DND-41 (cell line): ENCODE data around the gene PSAP.

Source experiments
- ATAC-seq: fragments of 200-7000 bp; cut with Tn5 transposase; 3 replicates; pipeline ENCODE4 v1.9.1; 2021; ENCODE audit warnings: low read depth; ENCODE audit not compliant: insufficient read depth
- DNase-seq: peaks from one replicate; pipeline ENCODE4 v3.0.0-alpha.2; 2020
- H2AFZ ChIP-seq: 2 replicates; pipeline ENCODE4 v1.6.0; 2012; ENCODE audit warnings: low read depth, low read length
- H3K27ac ChIP-seq: 2 replicates; pipeline ENCODE4 v1.5.1; 2012; ENCODE audit warnings: low read length, inconsistent platforms
- H3K27me3 ChIP-seq: fragments of 200-600 bp; sonication (generic); 2 replicates; pipeline ENCODE4 v1.6.0; 2012; ENCODE audit warnings: low read length, mild to moderate bottlenecking, inconsistent platforms; ENCODE audit not compliant: insufficient read depth, poor library complexity
- H3K36me3 ChIP-seq: 2 replicates; pipeline ENCODE4 v1.5.1; 2012; ENCODE audit warnings: low read length, inconsistent platforms; ENCODE audit not compliant: insufficient read depth
- H3K4me1 ChIP-seq: 2 replicates; pipeline ENCODE4 v1.5.1; 2012; ENCODE audit warnings: mild to moderate bottlenecking, low read length; ENCODE audit not compliant: insufficient read depth
- H3K4me2 ChIP-seq: 2 replicates; pipeline ENCODE4 v1.6.0; 2012; ENCODE audit warnings: mild to moderate bottlenecking, moderate library complexity, low read length, inconsistent platforms; ENCODE audit not compliant: insufficient read depth
- H3K4me3 ChIP-seq, 2 experiments: fragments of 200-600 bp in 1 of 2; shearing (Covaris generic) in 1 of 2; 2 replicates each; pipeline ENCODE4 v1.5.1; 2012 to 2016; ENCODE audit warnings: inconsistent platforms in 2 of 2, low read length in 2 of 2, mild to moderate bottlenecking in 2 of 2, low read depth in 1 of 2, moderate library complexity in 1 of 2
- H3K79me2 ChIP-seq: 2 replicates; pipeline ENCODE4 v1.6.0; 2012; ENCODE audit warnings: low read length, inconsistent platforms; ENCODE audit not compliant: insufficient read depth
- H3K9ac ChIP-seq: 2 replicates; pipeline ENCODE4 v1.6.0; 2012; ENCODE audit warnings: low read depth, mild to moderate bottlenecking, inconsistent platforms, low read length, moderate library complexity
- H3K9me3 ChIP-seq: 2 replicates; pipeline ENCODE4 v1.5.1; 2012; ENCODE audit warnings: low read length, moderate library complexity, mild to moderate bottlenecking, inconsistent platforms; ENCODE audit not compliant: insufficient read depth, severe bottlenecking
- H4K20me1 ChIP-seq: 2 replicates; pipeline ENCODE4 v1.6.0; 2012; ENCODE audit warnings: low read length; ENCODE audit not compliant: insufficient read depth
- CTCF ChIP-seq: IDR thresholded peaks from 2 replicates; pipeline ENCODE4 v1.5.1; 2012; ENCODE audit warnings: borderline replicate concordance, low read length, moderate library complexity, mild to moderate bottlenecking; ENCODE audit not compliant: poor library complexity, severe bottlenecking; ENCODE audit errors: extremely low read depth
- EZH2 ChIP-seq: IDR thresholded peaks from 3 replicates; pipeline ENCODE4 v1.6.1; 2012; ENCODE audit warnings: borderline replicate concordance, low read depth, mild to moderate bottlenecking, moderate library complexity, low read length, inconsistent platforms; ENCODE audit not compliant: severe bottlenecking

The PSAP gene

GRCh38 chr10:71799608-71800453 is 51.2 kb downstream of the PSAP start:
- DNase-seq: no peak
- no peak overlapping the region for H3K4me3 ChIP-seq
- ATAC-seq: no peak

GRCh38 chr10:71799112-71799511 is 51.9 kb downstream of the PSAP start:
- TF ChIP-seq EZH2: no peak
- no peak for TF ChIP-seq CTCF
- no peaks in the 10 kb centered on the region for H3K4me1 ChIP-seq

More at GRCh38 chr10:71799608-71800453, 51.2 kb downstream of the PSAP start:
- no peaks in the 10 kb centered on the region for H3K4me1 ChIP-seq
- H3K27ac ChIP-seq: no peak overlapping the region
- H4K20me1 ChIP-seq: no peaks in the 10 kb centered on the region
- H3K4me2 ChIP-seq: no peak overlapping the region
- H3K79me2 ChIP-seq: no peaks in the 10 kb centered on the region
- H2AFZ ChIP-seq: no peak overlapping the region
- TF ChIP-seq EZH2 (no peak), CTCF (no peak)
- no peaks in the 10 kb centered on the region for H3K9me3 ChIP-seq
- H3K9ac ChIP-seq: no peak overlapping the region
- no peaks in the 10 kb centered on the region for H3K27me3 ChIP-seq
- no peaks in the 10 kb centered on the region for H3K36me3 ChIP-seq

GRCh38 chr10:71798308-71798624 is 52.8 kb downstream of the PSAP start:
- Histone ChIP-seq H3K9ac (no peak overlapping the region), H3K36me3 (no peaks in the 10 kb centered on the region), H3K9me3 (no peaks in the 10 kb centered on the region), H2AFZ (no peak overlapping the region), H3K4me1 (no peaks in the 10 kb centered on the region), H3K27ac (no peak overlapping the region), H3K27me3 (no peaks in the 10 kb centered on the region), H4K20me1 (peaks cover 1% of the 10 kb centered on the region; the same call in 1 of the 2 replicates), H3K4me2 (no peak overlapping the region), H3K79me2 (no peaks in the 10 kb centered on the region), H3K4me3 (no peak overlapping the region)
- ATAC-seq: no peak
- no peak for DNase-seq
- TF ChIP-seq EZH2: no peak
- TF ChIP-seq CTCF: no peak

More at GRCh38 chr10:71799112-71799511, 51.9 kb downstream of the PSAP start:
- ATAC-seq (no peak), DNase-seq (no peak)
- Histone ChIP-seq H3K79me2 (no peaks in the 10 kb centered on the region), H3K4me2 (no peak overlapping the region), H4K20me1 (no peaks in the 10 kb centered on the region), H3K9ac (no peak overlapping the region), H3K27me3 (no peaks in the 10 kb centered on the region), H3K27ac (no peak overlapping the region), H3K36me3 (no peaks in the 10 kb centered on the region), H3K9me3 (no peaks in the 10 kb centered on the region), H2AFZ (no peak overlapping the region), H3K4me3 (no peak overlapping the region)
